Measurements from ENCODE around the gene CDR2. TPM values are rescaled to one million over a fixed set of nuclear protein-coding genes. Genes with fewer than 3 reads are reported as not detected.

CDR2 gene
- total and polyA plus RNA-seq, 8 donors: 17.3 to 33.1 (median 25.8) TPM

DNA sequence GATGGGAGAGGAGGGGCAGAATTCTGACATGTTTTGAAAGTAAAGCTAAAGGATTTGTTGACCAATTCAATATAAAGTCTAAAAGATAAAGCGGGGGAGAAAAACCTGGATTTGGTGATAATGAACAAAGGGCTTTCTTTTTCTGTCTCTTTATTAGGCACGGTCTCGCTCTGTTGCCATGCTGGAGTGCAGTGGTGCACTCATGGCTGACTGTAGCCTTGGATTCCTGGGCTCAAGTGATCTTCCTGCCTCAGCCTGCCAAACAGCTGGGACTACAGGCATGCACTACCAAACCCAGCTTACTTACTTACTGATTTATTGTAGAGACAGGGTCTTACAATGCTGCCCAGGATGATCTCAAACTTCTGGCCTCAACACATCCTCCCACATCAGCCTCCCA is 7.5 kb downstream of the CDR2 start:
- TF ChIP-seq, protein P1, sequence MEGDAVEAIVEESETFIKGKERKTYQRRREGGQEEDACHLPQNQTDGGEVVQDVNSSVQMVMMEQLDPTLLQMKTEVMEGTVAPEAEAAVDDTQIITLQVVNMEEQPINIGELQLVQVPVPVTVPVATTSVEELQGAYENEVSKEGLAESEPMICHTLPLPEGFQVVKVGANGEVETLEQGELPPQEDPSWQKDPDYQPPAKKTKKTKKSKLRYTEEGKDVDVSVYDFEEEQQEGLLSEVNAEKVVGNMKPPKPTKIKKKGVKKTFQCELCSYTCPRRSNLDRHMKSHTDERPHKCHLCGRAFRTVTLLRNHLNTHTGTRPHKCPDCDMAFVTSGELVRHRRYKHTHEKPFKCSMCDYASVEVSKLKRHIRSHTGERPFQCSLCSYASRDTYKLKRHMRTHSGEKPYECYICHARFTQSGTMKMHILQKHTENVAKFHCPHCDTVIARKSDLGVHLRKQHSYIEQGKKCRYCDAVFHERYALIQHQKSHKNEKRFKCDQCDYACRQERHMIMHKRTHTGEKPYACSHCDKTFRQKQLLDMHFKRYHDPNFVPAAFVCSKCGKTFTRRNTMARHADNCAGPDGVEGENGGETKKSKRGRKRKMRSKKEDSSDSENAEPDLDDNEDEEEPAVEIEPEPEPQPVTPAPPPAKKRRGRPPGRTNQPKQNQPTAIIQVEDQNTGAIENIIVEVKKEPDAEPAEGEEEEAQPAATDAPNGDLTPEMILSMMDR (IDR thresholded peaks at IDR 0.05): no peak
- intact Hi-C loops (cut with DNase I): no loop called here
- Histone ChIP-seq H3K27me3 (no peaks in the 10 kb centered on the region), H3K4me3 (no peak overlapping the region), H3K4me1 (peaks cover 17 to 38% of the 10 kb centered on the region in 2 donors), H3K27ac (no peak overlapping the region), H3K9me3 (no peaks in the 10 kb centered on the region), H3K36me3 (peaks cover 0 to 28% of the 10 kb centered on the region in 2 donors)
- no peak for ATAC-seq
- DNase-seq: no peak

GRCh38 chr16:22366371-22366770 is 8.0 kb downstream of the CDR2 start:
- no peak for ATAC-seq
- DNase-seq: no peak
- no peak overlapping the region for H3K4me3 ChIP-seq
- no peaks in the 10 kb centered on the region for H3K9me3 ChIP-seq
- intact Hi-C loops (cut with DNase I): no loop called here
- no peak overlapping the region for H3K27ac ChIP-seq
- TF ChIP-seq, protein P1 (IDR thresholded peaks at IDR 0.05): no peak
- H3K27me3 ChIP-seq: no peaks in the 10 kb centered on the region
- peaks cover 0 to 28% of the 10 kb centered on the region in 2 donors for H3K36me3 ChIP-seq
- H3K4me1 ChIP-seq: peaks cover 17 to 33% of the 10 kb centered on the region in 2 donors

DNA sequence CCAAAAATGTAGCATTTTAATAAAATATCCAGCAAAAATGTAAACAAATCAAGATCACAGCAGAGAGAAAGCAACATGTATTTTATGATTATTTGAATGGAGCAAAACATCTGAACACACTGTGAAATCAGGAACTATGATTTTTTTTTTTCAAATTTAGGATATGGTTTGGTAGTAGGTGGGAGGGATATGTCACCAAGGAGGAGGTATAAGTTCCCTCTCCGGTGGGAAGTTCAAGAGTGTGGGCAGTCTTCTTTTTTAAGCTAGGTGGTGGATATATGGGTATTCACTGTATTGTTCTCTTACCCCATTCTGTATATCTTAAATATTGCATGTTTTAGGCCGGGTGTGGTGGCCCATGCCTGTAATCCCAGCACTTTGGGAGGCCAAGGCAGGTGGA is 10.2 kb downstream of the CDR2 start:
- Histone ChIP-seq H3K4me1 (peaks cover 1 to 12% of the 10 kb centered on the region in 2 donors), H3K36me3 (peaks cover 0 to 28% of the 10 kb centered on the region in 2 donors), H3K4me3 (no peak overlapping the region), H3K27me3 (no peaks in the 10 kb centered on the region), H3K9me3 (no peaks in the 10 kb centered on the region), H3K27ac (no peak overlapping the region)
- ATAC-seq: no peak
- intact Hi-C loops (cut with DNase I): no loop called here
- TF ChIP-seq, protein P1 (IDR thresholded peaks at IDR 0.05): no peak
- no peak for DNase-seq

- intact Hi-C loops (cut with DNase I): no loop called here
- peaks cover 0 to 28% of the 10 kb centered on the region in 2 donors for H3K36me3 ChIP-seq
- no peaks in the 10 kb centered on the region for H3K27me3 ChIP-seq
- no peak overlapping the region for H3K4me3 ChIP-seq
- TF ChIP-seq, protein P1 (IDR thresholded peaks at IDR 0.05): no peak
- DNase-seq (no peak), ATAC-seq (no peak)
- peaks cover 8 to 11% of the 10 kb centered on the region in 2 donors for H3K4me1 ChIP-seq
- H3K9me3 ChIP-seq: no peaks in the 10 kb centered on the region
- H3K27ac ChIP-seq: no peak overlapping the region
These were observed 13.3 kb downstream of the CDR2 start for GRCh38 chr16:22360963-22361659.

DNA sequence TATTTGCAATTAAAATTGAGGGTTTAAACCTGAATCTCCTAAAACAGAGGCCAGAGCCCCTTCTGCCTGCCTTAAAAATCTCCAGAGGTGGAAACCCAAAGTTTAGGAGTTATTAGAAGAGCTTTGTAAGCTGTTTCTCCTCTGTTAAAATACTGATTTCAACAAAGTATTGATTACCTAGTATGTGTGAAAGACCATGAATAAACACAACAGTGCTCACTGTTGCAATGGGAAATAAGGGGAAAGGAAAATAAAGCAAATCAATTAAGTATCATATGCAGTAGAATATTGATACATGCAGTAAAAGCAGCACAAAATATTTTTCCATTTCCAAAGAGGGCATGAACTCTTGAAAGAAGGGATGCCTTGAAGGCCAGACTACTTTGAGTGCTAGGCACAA is 14.7 kb downstream of the CDR2 start:
- no peak overlapping the region for H3K27ac ChIP-seq
- TF ChIP-seq, protein P1 (IDR thresholded peaks at IDR 0.05): no peak
- intact Hi-C loops (cut with DNase I): no loop called here
- H3K4me1 ChIP-seq: peaks cover 8 to 14% of the 10 kb centered on the region in 2 donors
- H3K36me3 ChIP-seq: peaks cover 0 to 28% of the 10 kb centered on the region in 2 donors
- H3K9me3 ChIP-seq: no peaks in the 10 kb centered on the region
- ATAC-seq: no peak
- H3K27me3 ChIP-seq: no peaks in the 10 kb centered on the region
- H3K4me3 ChIP-seq: no peak overlapping the region
- DNase-seq: no peak

Measured in left lung (tissue), 10 donors.